Measurements from ENCODE around the gene IFNGR2. TPM values are rescaled to one million over a fixed set of nuclear protein-coding genes. Genes with fewer than 3 reads are reported as not detected.
A peak's percentile ranks its signal among the peaks of the same experiment; 100 is the strongest.

Gene IFNGR2
- total and polyA plus RNA-seq, 2 of the 13 experiments (the other 11 are each of a cell fraction or from before 2014, with no cell fraction given) = 61.3 to 117 TPM

- TF ChIP-seq HOXA9 (CRISPR knock-in tag; IDR thresholded peaks at IDR 0.05; ENCODE audit: borderline replicate concordance) = no peak
- TF ChIP-seq KAT2B (IDR thresholded peaks at IDR 0.05; ENCODE audit: borderline replicate concordance, low read depth, low read length) = no peak
- TF ChIP-seq NAIF1 (CRISPR knock-in tag; IDR thresholded peaks at IDR 0.05; ENCODE audit: borderline replicate concordance) = no peak
- TF ChIP-seq ZBTB8A (CRISPR knock-in tag; IDR thresholded peaks at IDR 0.05; ENCODE audit: borderline replicate concordance, low read depth) = no peak
- TF ChIP-seq YEATS2 (CRISPR knock-in tag; IDR thresholded peaks at IDR 0.05; ENCODE audit: borderline replicate concordance) = peak; percentile 27; the same call in 1 of the 2 replicates
- TF ChIP-seq KAT7 (CRISPR knock-in tag; IDR thresholded peaks at IDR 0.05; ENCODE audit: borderline replicate concordance) = no peak
- no peak for TF ChIP-seq NKX3-1 (CRISPR knock-in tag; IDR thresholded peaks at IDR 0.05)
- no peak for TF ChIP-seq ZNF775 (CRISPR knock-in tag; IDR thresholded peaks at IDR 0.05; ENCODE audit: borderline replicate concordance)
- no peak for TF ChIP-seq ZNF781 (CRISPR knock-in tag; IDR thresholded peaks at IDR 0.05; ENCODE audit: borderline replicate concordance, not compliant biosample characterization)
- TF ChIP-seq ZBTB4 (CRISPR knock-in tag; IDR thresholded peaks at IDR 0.05; ENCODE audit: borderline replicate concordance) = no peak
- TF ChIP-seq HNRNPH1 (optimal IDR thresholded peaks at IDR 0.05; ENCODE audit: low read depth, low read length) = no peak
- 0 out of 2 replicates have a peak, but pooled peaks have one; percentile 67 for TF ChIP-seq ZNF761 (CRISPR knock-in tag; conservative IDR thresholded peaks at IDR 0.05)
- no peak for TF ChIP-seq MATR3 (CRISPR knock-in tag; IDR thresholded peaks at IDR 0.05)
- peak; percentile 51 for TF ChIP-seq MAFF (IDR thresholded peaks at IDR 0.05; ENCODE audit: low read depth, low read length)
- TF ChIP-seq HNRNPLL (IDR thresholded peaks at IDR 0.05; ENCODE audit: low read depth, low read length, poor library complexity, severe bottlenecking) = no peak
- TF ChIP-seq ZZZ3 (CRISPR knock-in tag; IDR thresholded peaks at IDR 0.05; ENCODE audit: borderline replicate concordance) = no peak
- TF ChIP-seq PREB (CRISPR knock-in tag; IDR thresholded peaks at IDR 0.05) = no peak
- TF ChIP-seq ZGPAT (CRISPR knock-in tag; IDR thresholded peaks at IDR 0.05) = peak; percentile 83
- TF ChIP-seq POGZ (CRISPR knock-in tag; IDR thresholded peaks at IDR 0.05) = 0 out of 2 replicates have a peak, but pooled peaks have one; percentile 47
- TF ChIP-seq ZNF484 (CRISPR knock-in tag; IDR thresholded peaks at IDR 0.05; ENCODE audit: borderline replicate concordance, low read depth) = no peak
These were observed 19.9 kb upstream of the IFNGR2 start (continued) for GRCh38 chr21:33383056-33383888.

Data from HepG2 (cell line).